22Rv1 (cell line): ENCODE data around the gene PIERCE2.

Experiments
- CTCF ChIP-seq: fragments of 450-650 bp; IDR thresholded peaks from 2 replicates; pipeline ENCODE4 v1.5.1; 2017; ENCODE audit warnings: mild to moderate bottlenecking
- ZFX ChIP-seq: fragments of 450-650 bp; IDR thresholded peaks from 2 replicates; pipeline ENCODE4 v1.6.1; 2017; ENCODE audit warnings: antibody characterized with exemption, borderline replicate concordance

GRCh38 chr15:55403531-55403930, 4.8 kb upstream of the PIERCE2 start:
- TF ChIP-seq CTCF (no peak), ZFX (no peak)
